ENCODE results near the gene C1orf116.
A peak's percentile ranks its signal among the peaks of the same experiment; 100 is the strongest.

The C1orf116 gene

DNA sequence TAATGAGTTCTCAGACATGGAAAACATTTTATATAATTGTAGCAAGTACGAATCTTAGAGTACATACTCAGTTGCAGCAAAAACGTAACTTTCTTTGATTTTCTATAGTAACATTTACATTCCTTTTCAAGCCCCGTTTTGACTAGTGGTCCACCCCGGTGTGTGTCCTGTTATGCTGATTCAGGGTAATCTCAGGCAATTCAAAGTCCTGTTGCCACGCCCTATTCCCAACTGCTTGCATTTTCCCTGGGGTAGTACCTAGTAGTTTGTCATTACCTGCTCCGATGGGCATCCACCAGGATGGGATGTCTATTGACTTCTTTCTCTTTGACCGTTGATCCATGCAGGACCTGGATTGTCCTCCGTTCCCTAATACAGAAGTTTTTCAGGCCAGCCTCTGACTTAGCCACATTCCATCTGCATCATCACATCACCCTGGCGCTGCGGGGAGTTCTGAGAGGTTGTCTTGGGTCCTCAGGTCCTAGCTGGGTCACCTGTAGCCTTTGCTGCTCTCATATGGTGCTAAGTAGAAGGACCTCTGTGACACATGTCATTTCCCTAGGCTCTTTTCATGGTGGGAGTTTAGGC lies 47.3 kb downstream of the C1orf116 start:
- no peak for DNase-seq

DNA sequence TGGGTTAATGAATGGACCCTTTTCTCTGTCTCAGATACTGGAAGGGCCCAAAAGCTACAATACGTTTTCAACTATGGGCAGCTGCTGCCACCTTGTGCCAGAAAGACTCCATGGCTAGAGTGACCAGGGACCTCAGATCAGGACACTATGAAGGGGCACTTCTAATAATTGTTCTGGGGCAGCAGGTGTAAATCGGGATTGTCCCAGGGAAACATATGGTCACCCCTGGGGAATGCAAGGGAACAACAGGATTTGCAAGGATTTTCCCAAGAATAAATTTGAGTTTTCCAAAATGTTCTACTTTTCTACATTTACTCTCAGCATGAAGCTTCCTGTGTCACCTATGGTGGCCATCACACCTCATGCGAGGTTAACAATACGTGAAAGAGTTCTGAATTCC lies 50.3 kb downstream of the C1orf116 start:
- peak; percentile 82 for DNase-seq

DNA sequence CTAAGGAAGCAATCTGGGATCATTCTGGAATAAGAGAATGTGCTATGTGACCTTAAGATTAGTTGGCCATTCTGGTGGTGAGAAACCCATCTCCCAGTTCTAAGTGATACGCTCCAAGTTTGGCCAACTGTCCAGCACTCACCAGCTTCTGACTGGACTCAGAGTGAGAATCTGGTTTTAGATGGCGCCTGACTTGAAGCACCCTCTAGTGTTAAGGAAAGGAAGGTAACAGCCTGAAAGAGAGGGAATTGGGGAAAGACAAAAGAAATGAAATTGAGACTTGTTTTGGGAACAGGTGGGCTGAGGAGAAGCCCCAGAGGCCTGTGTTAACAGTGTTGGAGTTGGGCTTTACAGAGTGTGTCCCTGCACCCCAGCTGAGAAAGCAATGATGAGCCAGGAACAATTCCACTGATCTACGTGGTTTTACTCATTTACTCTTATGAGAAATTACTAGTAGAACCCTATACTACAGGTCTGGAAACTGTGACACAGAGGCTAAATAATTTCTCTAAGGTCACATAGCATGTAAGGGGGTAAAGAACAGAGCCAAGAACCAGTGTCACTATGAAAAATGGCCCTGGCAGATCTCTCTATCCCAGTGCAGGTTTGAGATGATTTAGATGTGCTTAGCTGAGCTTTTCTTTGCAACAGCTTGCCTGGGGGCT lies 53.0 kb downstream of the C1orf116 start:
- peak; percentile 60 for DNase-seq

- no peak for DNase-seq
Observed at GRCh38 chr1:206978259-206978658, 54.3 kb downstream of the C1orf116 start.

GRCh38 chr1:206975306-206975705 lies 57.2 kb downstream of the C1orf116 start:
- no peak for DNase-seq

DNA sequence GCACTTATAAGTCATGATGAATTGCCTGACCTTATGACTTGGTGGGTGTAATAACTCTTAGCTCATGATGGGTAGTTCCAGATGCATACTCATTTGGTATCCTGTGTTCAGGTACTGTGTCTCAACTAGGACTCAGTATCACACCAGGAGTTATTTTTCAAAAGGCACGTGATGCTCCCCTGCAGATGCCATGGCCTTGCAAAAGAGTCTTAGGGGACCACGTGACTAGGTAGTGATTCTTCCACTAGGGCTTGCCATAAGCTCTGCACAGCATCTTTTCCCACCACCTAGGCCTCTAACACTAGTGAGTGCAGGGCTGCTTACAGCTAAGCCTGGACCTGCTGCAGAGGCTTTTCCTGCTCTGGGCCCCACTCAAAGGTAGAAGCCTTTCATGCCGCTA lies 58.4 kb downstream of the C1orf116 start:
- DNase-seq: no peak

DNA sequence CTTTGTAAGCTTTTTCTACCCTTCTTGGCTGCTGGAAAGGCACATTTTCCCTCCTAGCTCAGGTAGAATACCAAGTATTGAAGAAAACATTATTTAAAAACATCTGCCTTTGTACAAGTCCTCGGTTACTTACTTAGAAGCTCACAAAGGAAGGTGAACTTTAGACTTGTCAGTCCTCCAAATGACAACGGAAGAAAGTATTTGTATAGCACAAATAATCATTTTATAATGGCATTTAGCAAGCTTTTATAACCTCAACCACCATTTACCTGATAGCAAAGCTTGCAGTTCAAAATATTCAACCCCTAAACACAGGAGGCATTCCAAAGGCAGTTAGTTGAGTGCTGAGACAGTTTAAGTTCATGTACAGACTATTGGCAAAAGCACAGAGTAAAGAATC lies 59.8 kb downstream of the C1orf116 start:
- no peak for DNase-seq

- DNase-seq: peak; percentile 89
Observed at GRCh38 chr1:206971029-206971655, 61.4 kb downstream of the C1orf116 start.

DNA sequence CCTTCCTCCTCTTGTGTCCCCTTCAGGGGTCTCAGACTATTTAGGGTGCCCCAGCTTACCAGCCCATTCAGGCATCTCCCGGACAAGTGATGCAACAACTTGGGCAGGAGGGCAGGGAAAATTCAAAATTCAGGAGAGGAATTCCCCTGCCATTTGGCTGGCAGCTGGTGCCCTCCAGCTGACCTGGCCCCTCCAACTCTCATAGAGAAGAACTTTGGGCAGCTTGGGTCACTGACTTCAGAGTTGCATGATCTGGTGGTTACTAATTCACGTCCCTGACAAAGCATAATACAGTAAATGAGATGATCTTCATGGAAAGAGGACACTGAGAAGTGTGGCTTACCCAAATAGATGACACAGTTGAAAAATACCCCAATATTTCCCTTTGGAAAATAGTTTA lies 62.1 kb downstream of the C1orf116 start, which contains the start of gene FCAMR:
Gene FCAMR (minus strand): TSS at position 15 of the 400 bp plus-strand sequence. CDS start 335 bp downstream, outside the sequence.
- DNase-seq: peak; percentile 89

DNA sequence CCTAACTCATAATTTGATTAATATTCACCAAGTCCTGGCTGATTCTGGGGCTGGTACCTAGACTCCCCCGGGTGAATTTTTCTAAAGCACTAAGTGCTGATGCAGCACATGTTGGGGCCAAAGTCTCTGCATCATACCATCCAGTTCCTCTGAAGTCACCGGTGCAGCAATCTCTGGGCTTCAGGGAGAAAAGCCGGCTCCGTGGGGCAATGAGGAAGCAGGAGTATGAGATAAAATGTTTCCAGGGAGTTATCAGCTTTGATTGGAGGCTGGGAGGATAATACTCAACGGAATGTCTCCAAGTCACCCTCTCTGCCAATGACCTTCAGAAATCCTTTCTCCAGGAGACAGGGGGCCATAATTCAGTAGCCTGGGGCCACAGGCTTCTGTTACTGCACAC lies 63.5 kb downstream of the C1orf116 start:
- DNase-seq: peak; percentile 81
